OCI-LY7 (cell line): Measurements from ENCODE around the gene GIPC2. TPM values are rescaled to one million over a fixed set of nuclear protein-coding genes. Genes with fewer than 3 reads are reported as not detected.
"Not testable (repeated sequence)": the region's sequence is repeated elsewhere in the genome, so short reads cannot be mapped to it uniquely, and the experiment has no call there.

Experiments used
- BruUV-seq: library from RNA; stranded (reverse); fragments of 400-500 nt; replicated peaks from 2 replicates; lab custom pipeline; 2021; lab: Mats Ljungman, UMichigan
- CTCF ChIA-PET: fragments of 300-600 bp; sonication (Branson Sonifier 250); formaldehyde crosslinking; loops from one replicate; lab custom pipeline; 2022; ENCODE audit warnings: antibody characterized with exemption; ENCODE audit not compliant: unreplicated experiment; lab: Charles Lee
- POLR2A ChIA-PET: fragments of 300-600 bp; sonication (Branson Sonifier 250); formaldehyde crosslinking; loops from one replicate; lab custom pipeline; 2022; ENCODE audit warnings: antibody characterized with exemption; lab: Charles Lee
- DNase-seq: peaks from one replicate; pipeline ENCODE4 v3.0.0-alpha.2; 2015; ENCODE audit warnings: low spot score
- H2AFZ ChIP-seq: fragments of 200-600 bp; sonication (generic), shearing (Covaris generic); 2 replicates; pipeline ENCODE4 v1.6.1; 2014; ENCODE audit warnings: mild to moderate bottlenecking, antibody characterized with exemption, low read length, moderate library complexity
- H3K27ac ChIP-seq: fragments of 200-600 bp; sonication (generic); 2 replicates; pipeline ENCODE4 v1.5.1; 2014; ENCODE audit warnings: mixed run types, low read depth, mild to moderate bottlenecking, moderate library complexity, low read length, inconsistent platforms; ENCODE audit not compliant: poor library complexity, severe bottlenecking
- H3K36me3 ChIP-seq: fragments of 200-600 bp; sonication (generic); 2 replicates; pipeline ENCODE4 v1.6.1; 2014; ENCODE audit warnings: mild to moderate bottlenecking, antibody characterized with exemption, low read length, moderate library complexity, mixed read lengths; ENCODE audit not compliant: insufficient read depth
- H3K4me1 ChIP-seq: fragments of 200-600 bp; sonication (generic); 2 replicates; pipeline ENCODE4 v1.5.1; 2014; ENCODE audit warnings: mild to moderate bottlenecking, low read length; ENCODE audit not compliant: insufficient read depth, poor library complexity, severe bottlenecking
- H3K4me2 ChIP-seq: fragments of 200-600 bp; sonication (generic); 2 replicates; pipeline ENCODE4 v1.6.1; 2014; ENCODE audit warnings: mild to moderate bottlenecking, low read length
- H3K4me3 ChIP-seq: fragments of 200-600 bp; sonication (generic); 2 replicates; pipeline ENCODE4 v1.5.1; 2014; ENCODE audit warnings: mild to moderate bottlenecking, low read depth, low read length; ENCODE audit not compliant: poor library complexity, severe bottlenecking
- H3K79me2 ChIP-seq: fragments of 200-600 bp; sonication (generic); 2 replicates; pipeline ENCODE4 v1.6.1; 2016; ENCODE audit warnings: low read depth, mild to moderate bottlenecking, low read length, moderate library complexity, mixed read lengths; ENCODE audit not compliant: insufficient read depth
- H3K9me2 ChIP-seq: fragments of 200-600 bp; sonication (generic); 2 replicates; pipeline ENCODE4 v1.6.1; 2016; ENCODE audit warnings: mild to moderate bottlenecking, low read length, mixed read lengths; ENCODE audit not compliant: insufficient read depth
- H3K9me3 ChIP-seq: fragments of 200-600 bp; sonication (generic); 2 replicates; pipeline ENCODE4 v1.6.1; 2014; ENCODE audit warnings: mild to moderate bottlenecking, mixed run types, low read length, mixed read lengths
- H4K20me1 ChIP-seq: fragments of 200-600 bp; sonication (generic); 2 replicates; pipeline ENCODE4 v1.6.1; 2014; ENCODE audit warnings: mild to moderate bottlenecking, antibody characterized with exemption, low read length, moderate library complexity, mixed read lengths; ENCODE audit not compliant: insufficient read depth
- CTCF ChIP-seq: fragments of 200-600 bp; sonication (generic); conservative IDR thresholded peaks from 2 replicates; pipeline ENCODE4 v1.5.1; 2014; ENCODE audit warnings: mild to moderate bottlenecking, antibody characterized with exemption, low read length, moderate library complexity, mixed read lengths
- EZH2phosphoT487 ChIP-seq: fragments of 200-600 bp; sonication (generic); IDR thresholded peaks from 2 replicates; pipeline ENCODE4 v1.6.1; 2018; ENCODE audit warnings: low read depth, borderline replicate concordance, mild to moderate bottlenecking, mixed run types, antibody characterized with exemption, low read length, moderate library complexity, mixed read lengths
- intact Hi-C: fragments of 100-400 bp; cut with micrococcal nuclease; formaldehyde crosslinking; loops from one replicate; pipeline ENCODE4 v1.10.0; 2022; ENCODE audit not compliant: unreplicated experiment
- total RNA-seq, 2 experiments: library from RNA; depleted of rRNA in 1 of 2; stranded (reverse); fragments of >200 nt in 1 of 2; shearing (Covaris generic) in 1 of 2; gene quantifications; 2 replicates each; pipeline ENCODE4 v1.2.3, GENCODE V29; 2014 to 2022

Gene GIPC2
- total RNA-seq, 2 experiments from 2014 or later: not detected

GRCh38 chr1:78061825-78062523, 16.2 kb downstream of the GIPC2 start:
- no peaks in the 10 kb centered on the region for H3K9me3 ChIP-seq
- intact Hi-C loops: no loop called here
- no peaks in the 10 kb centered on the region for H4K20me1 ChIP-seq
- H3K4me2 ChIP-seq: no peak overlapping the region
- no peak overlapping the region for H2AFZ ChIP-seq
- H3K4me1 ChIP-seq: no peaks in the 10 kb centered on the region
- H3K79me2 ChIP-seq: no peaks in the 10 kb centered on the region
- no TSS peak for BruUV-seq
- H3K36me3 ChIP-seq: no peaks in the 10 kb centered on the region
- H3K9me2 ChIP-seq: no peaks in the 10 kb centered on the region
- TF ChIP-seq CTCF (no peak), EZH2phosphoT487 (no peak)
- CTCF ChIA-PET: no interaction called here
- POLR2A ChIA-PET: interaction anchor here (0.6 to 0.7 kb wide), 4 partner anchors 19 to 381 kb away, joined by 3 read pairs; no protein-coding TSS in a partner anchor
- H3K27ac ChIP-seq: no peak overlapping the region
- H3K4me3 ChIP-seq: no peak overlapping the region
- no peak for DNase-seq

- CTCF ChIA-PET: not testable (repeated sequence)
Observed at GRCh38 chr1:78064886-78065285, 19.1 kb downstream of the GIPC2 start.

GRCh38 chr1:78068681-78069283, 23.0 kb downstream of the GIPC2 start:
- Histone ChIP-seq H3K27ac (no peak overlapping the region), H3K9me2 (no peaks in the 10 kb centered on the region), H3K79me2 (no peaks in the 10 kb centered on the region), H2AFZ (no peak overlapping the region), H3K9me3 (no peaks in the 10 kb centered on the region), H3K36me3 (no peaks in the 10 kb centered on the region), H3K4me2 (no peak overlapping the region), H3K4me1 (no peaks in the 10 kb centered on the region), H3K4me3 (no peak overlapping the region), H4K20me1 (no peaks in the 10 kb centered on the region)
- ChIA-PET POLR2A (no interaction called here), CTCF (no interaction called here)
- intact Hi-C loops: no loop called here
- no TSS peak for BruUV-seq
- DNase-seq: no peak
- TF ChIP-seq EZH2phosphoT487 (no peak), CTCF (no peak)

More at GRCh38 chr1:78064886-78065285, 19.1 kb downstream of the GIPC2 start:
- H3K4me1 ChIP-seq, POLR2A ChIA-PET, H3K9me2 ChIP-seq, H3K27ac ChIP-seq, H3K9me3 ChIP-seq, intact Hi-C loops, DNase-seq, H3K4me3 ChIP-seq, H4K20me1 ChIP-seq, H3K36me3 ChIP-seq, H2AFZ ChIP-seq, BruUV-seq, H3K79me2 ChIP-seq, H3K4me2 ChIP-seq: not testable (repeated sequence)
